ENCODE results near the gene GRIK2.

DNA sequence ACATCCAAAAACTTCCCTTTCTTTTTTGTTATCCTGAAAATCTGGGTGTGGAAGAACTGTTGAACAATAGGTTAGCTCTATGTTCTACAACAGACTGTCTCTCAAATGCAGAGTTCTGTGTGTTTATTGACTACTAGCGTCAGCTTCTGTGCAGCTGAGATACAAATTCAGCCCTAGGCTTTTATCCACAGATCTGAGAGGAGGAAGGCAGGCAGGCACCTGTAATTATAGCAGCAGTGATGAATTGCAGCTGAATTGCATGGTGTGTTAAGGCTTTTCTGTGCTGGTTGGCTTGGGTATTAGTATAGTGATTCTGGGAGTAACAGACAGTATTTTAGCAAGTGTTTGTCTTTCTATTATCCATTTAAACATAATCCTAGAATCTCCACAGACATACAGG is 24.4 kb downstream of the GRIK2 start:
- TF ChIP-seq CTCF (IDR thresholded peaks at IDR 0.05) (no peak), POLR2A (IDR thresholded peaks at IDR 0.05) (no peak)

Data from ovary (tissue), 3 donors.